Central memory CD8-positive, alpha-beta T cell (primary cell): Measurements from ENCODE around the gene SHROOM1.
"Not testable (repeated sequence)": the region's sequence is repeated elsewhere in the genome, so short reads cannot be mapped to it uniquely, and the experiment has no call there.

ENCODE experiments used
- ATAC-seq: fragments of 150-1000 bp; cut with Tn5 transposase; replicated peaks from 2 replicates; pipeline ENCODE4 v1.10.0; 2022; ENCODE audit warnings: mild to moderate bottlenecking, moderate FRiP score, moderate number of reproducible peaks; ENCODE audit not compliant: poor library complexity, severe bottlenecking; ENCODE audit errors: extremely low read depth
- DNase-seq, 2 donors: peaks; one replicate each; pipeline ENCODE4 v3.0.0; 2021; ENCODE audit warnings: low spot score in 2 of 2
- H3K27ac Mint-ChIP-seq: one replicate; pipeline ENCODE4 v1.8.0; 2022; ENCODE audit warnings: low read depth, mild to moderate bottlenecking, moderate library complexity, mixed read lengths
- H3K27me3 Mint-ChIP-seq: one replicate; pipeline ENCODE4 v1.8.0; 2022; ENCODE audit warnings: mixed read lengths
- H3K36me3 Mint-ChIP-seq: one replicate; pipeline ENCODE4 v1.8.0; 2022; ENCODE audit warnings: mild to moderate bottlenecking, moderate library complexity, mixed read lengths; ENCODE audit not compliant: insufficient read depth
- H3K4me1 Mint-ChIP-seq: one replicate; pipeline ENCODE4 v1.8.0; 2022; ENCODE audit warnings: mixed read lengths
- H3K4me3 Mint-ChIP-seq: one replicate; pipeline ENCODE4 v1.8.0; 2022; ENCODE audit warnings: mild to moderate bottlenecking, moderate library complexity, mixed read lengths
- H3K9me3 Mint-ChIP-seq: one replicate; pipeline ENCODE4 v1.8.0; 2022; ENCODE audit warnings: mixed read lengths

SHROOM1 gene

GRCh38 chr5:132866342-132867045, 36.0 kb upstream of the SHROOM1 start, which contains the start of the genes GDF9 and UQCRQ:
TSS of gene GDF9 (minus strand) at chr5:132866469. CDS start at chr5:132864533, 1,936 bp downstream.
TSS of gene UQCRQ (plus strand) at chr5:132866642. CDS start at chr5:132866882, 240 bp downstream.
- peaks cover 26% of the 10 kb centered on the region for H3K4me1 Mint-ChIP-seq
- DNase-seq (peak; percentile 73 to 92), ATAC-seq (peak; percentile 99)
- peak within 1 kb of the TSS; percentile 94 for H3K4me3 Mint-ChIP-seq
- H3K9me3 Mint-ChIP-seq, result no peaks in the 10 kb centered on the region
- H3K27ac Mint-ChIP-seq, result peak within 1 kb of the TSS; percentile 99
- peaks cover 15% of the 10 kb centered on the region for H3K36me3 Mint-ChIP-seq
- no peaks in the 10 kb centered on the region for H3K27me3 Mint-ChIP-seq

- no peaks in the 10 kb centered on the region for H3K27me3 Mint-ChIP-seq
- peaks cover 26% of the 10 kb centered on the region for H3K4me1 Mint-ChIP-seq
- H3K36me3 Mint-ChIP-seq, result peaks cover 15% of the 10 kb centered on the region
- H3K27ac Mint-ChIP-seq, result peak overlapping the region; percentile 99
- DNase-seq (no peak), ATAC-seq (peak; percentile 21)
- peak overlapping the region; percentile 94 for H3K4me3 Mint-ChIP-seq
- no peaks in the 10 kb centered on the region for H3K9me3 Mint-ChIP-seq
Observed at GRCh38 chr5:132865668-132866341, 35.4 kb upstream of the SHROOM1 start.

- ATAC-seq (no peak), DNase-seq (no peak)
- Mint-ChIP-seq H3K4me1 (peaks cover 6% of the 10 kb centered on the region), H3K4me3 (no peak overlapping the region), H3K27ac (no peak overlapping the region), H3K9me3 (no peaks in the 10 kb centered on the region), H3K36me3 (no peaks in the 10 kb centered on the region), H3K27me3 (peaks cover 17% of the 10 kb centered on the region)
Observed at GRCh38 chr5:132860742-132861141, 30.3 kb upstream of the SHROOM1 start.

GRCh38 chr5:132859889-132860437, 29.5 kb upstream of the SHROOM1 start:
- Mint-ChIP-seq H3K27ac (no peak overlapping the region), H3K36me3 (no peaks in the 10 kb centered on the region), H3K4me1 (no peaks in the 10 kb centered on the region), H3K4me3 (no peak overlapping the region), H3K27me3 (peaks cover 23% of the 10 kb centered on the region), H3K9me3 (no peaks in the 10 kb centered on the region)
- no peak for DNase-seq
- no peak for ATAC-seq

- Mint-ChIP-seq H3K36me3 (no peaks in the 10 kb centered on the region), H3K27me3 (peaks cover 23% of the 10 kb centered on the region), H3K9me3 (no peaks in the 10 kb centered on the region), H3K27ac (no peak overlapping the region), H3K4me3 (no peak overlapping the region), H3K4me1 (no peaks in the 10 kb centered on the region)
- ATAC-seq (no peak), DNase-seq (no peak)
Observed at GRCh38 chr5:132856011-132856410, 25.6 kb upstream of the SHROOM1 start.

- H3K36me3 Mint-ChIP-seq, H3K4me1 Mint-ChIP-seq, H3K27ac Mint-ChIP-seq, H3K4me3 Mint-ChIP-seq, DNase-seq, ATAC-seq, H3K9me3 Mint-ChIP-seq: not testable (repeated sequence)
- peaks cover 23% of the 10 kb centered on the region for H3K27me3 Mint-ChIP-seq
Observed at GRCh38 chr5:132854992-132855391, 24.5 kb upstream of the SHROOM1 start.

GRCh38 chr5:132854301-132854700, 23.9 kb upstream of the SHROOM1 start:
- DNase-seq, result no peak
- no peaks in the 10 kb centered on the region for H3K9me3 Mint-ChIP-seq
- no peaks in the 10 kb centered on the region for H3K36me3 Mint-ChIP-seq
- ATAC-seq, result no peak
- no peaks in the 10 kb centered on the region for H3K4me1 Mint-ChIP-seq
- H3K27me3 Mint-ChIP-seq, result peaks cover 23% of the 10 kb centered on the region
- no peak overlapping the region for H3K27ac Mint-ChIP-seq
- no peak overlapping the region for H3K4me3 Mint-ChIP-seq

GRCh38 chr5:132853790-132854189, 23.3 kb upstream of the SHROOM1 start:
- Mint-ChIP-seq H3K9me3 (no peaks in the 10 kb centered on the region), H3K4me3 (no peak overlapping the region), H3K4me1 (no peaks in the 10 kb centered on the region), H3K36me3 (no peaks in the 10 kb centered on the region), H3K27me3 (peaks cover 23% of the 10 kb centered on the region), H3K27ac (no peak overlapping the region)
- no peak for DNase-seq
- ATAC-seq, result no peak

GRCh38 chr5:132853323-132853722, 22.9 kb upstream of the SHROOM1 start:
- Mint-ChIP-seq H3K9me3 (no peaks in the 10 kb centered on the region), H3K27me3 (peaks cover 23% of the 10 kb centered on the region), H3K27ac (no peak overlapping the region), H3K36me3 (no peaks in the 10 kb centered on the region), H3K4me3 (no peak overlapping the region), H3K4me1 (no peaks in the 10 kb centered on the region)
- ATAC-seq (no peak), DNase-seq (no peak)

- Mint-ChIP-seq H3K27ac (no peak overlapping the region), H3K27me3 (no peaks in the 10 kb centered on the region), H3K9me3 (no peaks in the 10 kb centered on the region), H3K4me3 (no peak overlapping the region), H3K36me3 (no peaks in the 10 kb centered on the region), H3K4me1 (no peaks in the 10 kb centered on the region)
- DNase-seq, result no peak
- no peak for ATAC-seq
Observed at GRCh38 chr5:132850066-132850465, 19.6 kb upstream of the SHROOM1 start.

- no peaks in the 10 kb centered on the region for H3K27me3 Mint-ChIP-seq
- H3K4me3 Mint-ChIP-seq, result no peak overlapping the region
- ATAC-seq (no peak), DNase-seq (no peak)
- no peaks in the 10 kb centered on the region for H3K4me1 Mint-ChIP-seq
- no peaks in the 10 kb centered on the region for H3K9me3 Mint-ChIP-seq
- no peaks in the 10 kb centered on the region for H3K36me3 Mint-ChIP-seq
- H3K27ac Mint-ChIP-seq, result no peak overlapping the region
Observed at GRCh38 chr5:132849347-132849746, 18.9 kb upstream of the SHROOM1 start.

GRCh38 chr5:132848270-132848669, 17.8 kb upstream of the SHROOM1 start:
- H3K4me1 Mint-ChIP-seq, result no peaks in the 10 kb centered on the region
- no peak overlapping the region for H3K27ac Mint-ChIP-seq
- no peaks in the 10 kb centered on the region for H3K27me3 Mint-ChIP-seq
- H3K36me3 Mint-ChIP-seq, result no peaks in the 10 kb centered on the region
- DNase-seq (no peak), ATAC-seq (no peak)
- H3K9me3 Mint-ChIP-seq, result no peaks in the 10 kb centered on the region
- H3K4me3 Mint-ChIP-seq, result no peak overlapping the region

- no peak overlapping the region for H3K27ac Mint-ChIP-seq
- H3K4me3 Mint-ChIP-seq, result no peak overlapping the region
- no peaks in the 10 kb centered on the region for H3K9me3 Mint-ChIP-seq
- ATAC-seq (no peak), DNase-seq (no peak)
- peaks cover 2% of the 10 kb centered on the region for H3K36me3 Mint-ChIP-seq
- no peaks in the 10 kb centered on the region for H3K4me1 Mint-ChIP-seq
- H3K27me3 Mint-ChIP-seq, result no peaks in the 10 kb centered on the region
Observed at GRCh38 chr5:132841305-132841704, 10.9 kb upstream of the SHROOM1 start.
